MCF 10A (cell line): Measurements from ENCODE around the gene RGS19. TPM values are rescaled to one million over a fixed set of nuclear protein-coding genes. Genes with fewer than 3 reads are reported as not detected.

Experiments used
- BruUV-seq: library from RNA; stranded (reverse); fragments of 400-500 nt; replicated peaks from 2 replicates; lab custom pipeline; 2021; lab: Mats Ljungman, UMichigan
- CTCF ChIA-PET: fragments of 300-600 bp; sonication (Branson Sonifier 250); formaldehyde crosslinking; extraction: SDS; loops from one replicate; lab custom pipeline; 2021; ENCODE audit warnings: antibody characterized with exemption, inconsistent platforms; lab: Yijun Ruan, JAX
- POLR2A ChIA-PET: fragments of 300-600, 350-650 bp; sonication (Branson Sonifier 250); formaldehyde crosslinking; extraction: SDS; loops from one replicate; lab custom pipeline; 2020; ENCODE audit warnings: antibody characterized with exemption, inconsistent platforms; lab: Yijun Ruan, JAX
- DNase-seq: peaks from one replicate; pipeline ENCODE4 v3.0.0-alpha.2; 2018; ENCODE audit not compliant: unreplicated experiment
- H3K27ac Mint-ChIP-seq: one replicate; pipeline ENCODE4 v1.8.0; 2022; ENCODE audit warnings: mild to moderate bottlenecking, low read depth, mixed read lengths; ENCODE audit not compliant: unreplicated experiment
- H3K27me3 Mint-ChIP-seq: one replicate; pipeline ENCODE4 v1.8.0; 2022; ENCODE audit warnings: mixed read lengths; ENCODE audit not compliant: insufficient read depth, unreplicated experiment
- H3K36me3 Mint-ChIP-seq: one replicate; pipeline ENCODE4 v1.8.0; 2022; ENCODE audit warnings: mild to moderate bottlenecking, moderate library complexity, mixed read lengths; ENCODE audit not compliant: insufficient read depth, unreplicated experiment
- H3K4me1 Mint-ChIP-seq: one replicate; pipeline ENCODE4 v1.8.0; 2022; ENCODE audit warnings: mixed read lengths; ENCODE audit not compliant: insufficient read depth, unreplicated experiment
- H3K4me3 Mint-ChIP-seq: one replicate; pipeline ENCODE4 v1.8.0; 2022; ENCODE audit warnings: mild to moderate bottlenecking, moderate library complexity, mixed read lengths; ENCODE audit not compliant: unreplicated experiment
- H3K9me3 Mint-ChIP-seq: one replicate; pipeline ENCODE4 v1.8.0; 2022; ENCODE audit warnings: mixed read lengths; ENCODE audit not compliant: unreplicated experiment
- intact Hi-C: fragments of 100-400 bp; cut with micrococcal nuclease; formaldehyde crosslinking; loops from 2 replicates; pipeline ENCODE4 v1.14.1; 2022
- total RNA-seq: library from RNA; stranded (reverse); gene quantifications from 2 replicates; pipeline ENCODE4 v1.2.3, GENCODE V29; 2022
- TF ChIP-seq, protein P1 (sequence below): fragments of 200-600 bp; IDR thresholded peaks from one replicate; pipeline ENCODE4 v1.8.0; 2022; ENCODE audit warnings: antibody characterized with exemption, mild to moderate bottlenecking; ENCODE audit not compliant: unreplicated experiment

The RGS19 gene
- total RNA-seq, 1 experiment from 2014 or later: 8.8 TPM

DNA sequence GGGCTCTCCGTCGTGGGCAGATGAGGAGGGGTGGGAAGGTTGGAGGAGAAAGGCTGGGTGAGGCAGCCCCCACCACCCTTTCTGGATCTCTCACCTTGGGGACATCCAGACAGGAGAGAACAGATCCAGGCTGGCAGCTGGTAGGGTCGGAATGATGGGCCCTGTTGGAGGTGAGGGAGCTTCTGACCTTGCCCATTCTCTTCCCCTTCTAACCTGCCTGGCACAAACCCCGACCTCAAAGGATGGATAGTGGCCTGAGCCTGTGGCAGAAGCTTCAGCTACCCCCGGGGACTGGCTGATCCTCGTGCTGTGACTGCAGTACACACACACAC is 34.1 kb upstream of the RGS19 start:
- H3K9me3 Mint-ChIP-seq: no peaks in the 10 kb centered on the region
- DNase-seq: no peak
- H3K4me3 Mint-ChIP-seq: no peak overlapping the region
- POLR2A ChIA-PET: no interaction called here
- peaks cover 4% of the 10 kb centered on the region for H3K27me3 Mint-ChIP-seq
- no peaks in the 10 kb centered on the region for H3K4me1 Mint-ChIP-seq
- peaks cover 5% of the 10 kb centered on the region for H3K36me3 Mint-ChIP-seq
- no peak overlapping the region for H3K27ac Mint-ChIP-seq
- CTCF ChIA-PET: interaction anchor here (0.6 to 1.0 kb wide), 2 partner anchors 31 to 108 kb away, joined by 3 read pairs; no protein-coding TSS in a partner anchor
- intact Hi-C loops: no loop called here
- no TSS peak for BruUV-seq
- TF ChIP-seq, protein P1, sequence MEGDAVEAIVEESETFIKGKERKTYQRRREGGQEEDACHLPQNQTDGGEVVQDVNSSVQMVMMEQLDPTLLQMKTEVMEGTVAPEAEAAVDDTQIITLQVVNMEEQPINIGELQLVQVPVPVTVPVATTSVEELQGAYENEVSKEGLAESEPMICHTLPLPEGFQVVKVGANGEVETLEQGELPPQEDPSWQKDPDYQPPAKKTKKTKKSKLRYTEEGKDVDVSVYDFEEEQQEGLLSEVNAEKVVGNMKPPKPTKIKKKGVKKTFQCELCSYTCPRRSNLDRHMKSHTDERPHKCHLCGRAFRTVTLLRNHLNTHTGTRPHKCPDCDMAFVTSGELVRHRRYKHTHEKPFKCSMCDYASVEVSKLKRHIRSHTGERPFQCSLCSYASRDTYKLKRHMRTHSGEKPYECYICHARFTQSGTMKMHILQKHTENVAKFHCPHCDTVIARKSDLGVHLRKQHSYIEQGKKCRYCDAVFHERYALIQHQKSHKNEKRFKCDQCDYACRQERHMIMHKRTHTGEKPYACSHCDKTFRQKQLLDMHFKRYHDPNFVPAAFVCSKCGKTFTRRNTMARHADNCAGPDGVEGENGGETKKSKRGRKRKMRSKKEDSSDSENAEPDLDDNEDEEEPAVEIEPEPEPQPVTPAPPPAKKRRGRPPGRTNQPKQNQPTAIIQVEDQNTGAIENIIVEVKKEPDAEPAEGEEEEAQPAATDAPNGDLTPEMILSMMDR: no peak

DNA sequence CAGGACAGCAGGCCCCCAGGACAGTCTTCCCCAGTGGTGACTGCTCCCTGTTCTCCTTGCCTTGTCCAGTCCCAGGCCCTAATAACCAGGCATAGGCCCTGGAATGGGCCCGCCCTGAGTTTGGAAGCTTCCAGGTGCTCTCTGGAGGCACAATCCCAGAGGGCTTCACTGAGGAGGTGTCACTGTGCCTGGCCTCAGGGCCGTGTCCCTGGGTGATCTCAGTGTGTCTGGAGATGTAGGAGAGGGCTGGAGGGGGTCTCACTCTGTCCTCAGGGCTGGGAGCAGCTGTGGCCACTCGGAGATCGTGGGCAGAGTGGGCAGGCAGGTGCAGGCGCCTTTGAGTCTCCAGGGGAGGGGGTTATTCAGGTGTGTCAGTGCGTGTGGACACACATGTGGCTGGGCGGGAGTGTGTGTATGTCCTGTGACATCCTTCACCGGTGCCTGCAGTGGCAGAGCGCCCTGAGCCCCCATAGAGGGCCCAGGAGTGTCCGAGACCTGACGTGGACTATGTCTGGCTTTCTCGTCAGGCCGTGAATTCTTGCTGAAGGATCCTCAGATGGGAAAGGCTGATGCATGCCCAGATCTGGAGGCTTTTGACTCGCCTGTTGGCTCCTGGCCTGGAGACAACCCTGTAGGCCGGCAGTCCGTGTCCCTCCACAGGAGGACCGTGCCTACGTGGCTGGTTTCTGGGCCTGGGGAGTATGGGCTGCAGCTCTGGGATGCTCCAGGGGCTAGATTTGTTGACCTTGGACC is 33.5 kb upstream of the RGS19 start:
- Mint-ChIP-seq H3K9me3 (no peaks in the 10 kb centered on the region), H3K36me3 (peaks cover 5% of the 10 kb centered on the region), H3K27me3 (peaks cover 10% of the 10 kb centered on the region), H3K27ac (no peak overlapping the region), H3K4me3 (no peak overlapping the region), H3K4me1 (no peaks in the 10 kb centered on the region)
- DNase-seq: no peak
- CTCF ChIA-PET: interaction anchor here (1.0 to 4.8 kb wide), 2 partner anchors 8 to 31 kb away, joined by 3 to 27 read pairs; no protein-coding TSS in a partner anchor
- intact Hi-C loops: no loop called here
- POLR2A ChIA-PET: interaction anchor here (1.2 kb wide), 1 partner anchor 50 kb away, joined by 3 read pairs; the partner anchor contains the start of gene TCEA2
- TF ChIP-seq, protein P1: no peak
- no TSS peak for BruUV-seq

DNA sequence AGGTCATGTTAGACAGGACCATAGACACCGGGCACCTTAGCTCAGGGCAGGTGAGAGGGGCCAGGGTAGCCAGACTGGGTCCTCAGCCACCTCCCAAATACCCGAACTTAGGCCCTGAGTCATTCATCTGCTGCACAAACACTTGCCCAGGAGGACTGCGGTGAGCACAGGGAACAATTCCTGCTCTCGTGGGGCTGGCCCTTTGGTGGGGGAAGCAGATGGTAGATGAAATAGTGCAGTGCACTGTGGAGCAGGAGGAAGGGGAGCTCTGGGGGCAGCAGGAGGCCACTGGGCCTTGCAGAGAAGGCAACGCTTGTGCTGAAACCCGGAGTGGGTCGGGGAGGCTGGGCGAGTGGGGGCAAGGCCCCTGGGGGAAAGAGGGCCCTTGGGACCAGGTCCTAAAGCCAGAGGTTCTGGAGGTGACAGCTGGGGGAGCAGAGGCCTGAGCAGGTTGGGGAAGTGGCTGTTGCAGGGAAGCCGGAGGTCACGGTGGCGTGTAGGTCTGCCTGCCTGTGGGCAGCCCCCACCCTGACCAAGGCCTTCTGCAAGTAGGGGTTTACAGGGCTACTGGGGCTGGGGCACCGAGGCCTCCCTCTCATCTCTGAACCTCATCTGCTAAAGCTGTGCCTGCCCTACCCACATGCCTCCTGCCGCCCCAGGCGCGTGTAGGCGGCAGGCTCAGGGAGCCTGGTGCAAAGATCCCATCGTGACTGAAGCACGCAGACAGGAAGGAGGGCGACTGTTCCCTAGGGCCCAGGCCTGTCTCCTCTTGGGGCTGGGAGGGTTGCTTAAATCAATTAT is 32.7 kb upstream of the RGS19 start:
- no peaks in the 10 kb centered on the region for H3K4me1 Mint-ChIP-seq
- CTCF ChIA-PET: interaction anchor here (4.8 kb wide), 1 partner anchor 9 kb away, joined by 27 read pairs; no protein-coding TSS in a partner anchor
- POLR2A ChIA-PET: interaction anchor here (0.5 to 1.2 kb wide), 2 partner anchors 8 to 49 kb away, joined by 3 read pairs; partner anchors contain the start of gene TCEA2
- no peaks in the 10 kb centered on the region for H3K9me3 Mint-ChIP-seq
- H3K36me3 Mint-ChIP-seq: peaks cover 5% of the 10 kb centered on the region
- H3K27ac Mint-ChIP-seq: no peak overlapping the region
- intact Hi-C loops: no loop called here
- peaks cover 12% of the 10 kb centered on the region for H3K27me3 Mint-ChIP-seq
- no TSS peak for BruUV-seq
- H3K4me3 Mint-ChIP-seq: no peak overlapping the region
- no peak for DNase-seq
- TF ChIP-seq, protein P1: no peak
